ENCODE results near the gene ADAMTS9.

- TF ChIP-seq POLR2AphosphoS5 (IDR thresholded peaks at IDR 0.05) (no peak), CTCF (IDR thresholded peaks at IDR 0.05) (peak in 3 of 4 experiments; percentile 21 to 26 (median 25)), POLR2A (IDR thresholded peaks at IDR 0.05) (no peak)
Measured at GRCh38 chr3:64575211-64575844, 112.5 kb downstream of the ADAMTS9 start.

Measured in prostate gland (tissue), 2 donors.